ENCODE results near the gene CDH16.

- TF ChIP-seq POLR2AphosphoS5 (IDR thresholded peaks at IDR 0.05; ENCODE audit: low read depth, low read length): no peak
- TF ChIP-seq SIN3A (IDR thresholded peaks at IDR 0.05; ENCODE audit: borderline replicate concordance, insufficient read depth, low read length): no peak
- TF ChIP-seq TAF1 (IDR thresholded peaks at IDR 0.05; ENCODE audit: borderline replicate concordance, insufficient read depth, low read length): no peak
Measured at GRCh38 chr16:66942981-66943380, 24.3 kb upstream of the CDH16 start.
